Erythroblast (primary cell): ENCODE data around the gene PSMD12.

Experiments
- GATA1 ChIP-seq: IDR thresholded peaks from 2 replicates; pipeline ENCODE4 v1.6.1; 2011; ENCODE audit warnings: low read depth, mild to moderate bottlenecking, control low read depth, low read length, moderate library complexity
- POLR2A ChIP-seq: IDR thresholded peaks from 2 replicates; pipeline ENCODE4 v1.6.1; 2011; ENCODE audit warnings: mild to moderate bottlenecking, low read length

DNA sequence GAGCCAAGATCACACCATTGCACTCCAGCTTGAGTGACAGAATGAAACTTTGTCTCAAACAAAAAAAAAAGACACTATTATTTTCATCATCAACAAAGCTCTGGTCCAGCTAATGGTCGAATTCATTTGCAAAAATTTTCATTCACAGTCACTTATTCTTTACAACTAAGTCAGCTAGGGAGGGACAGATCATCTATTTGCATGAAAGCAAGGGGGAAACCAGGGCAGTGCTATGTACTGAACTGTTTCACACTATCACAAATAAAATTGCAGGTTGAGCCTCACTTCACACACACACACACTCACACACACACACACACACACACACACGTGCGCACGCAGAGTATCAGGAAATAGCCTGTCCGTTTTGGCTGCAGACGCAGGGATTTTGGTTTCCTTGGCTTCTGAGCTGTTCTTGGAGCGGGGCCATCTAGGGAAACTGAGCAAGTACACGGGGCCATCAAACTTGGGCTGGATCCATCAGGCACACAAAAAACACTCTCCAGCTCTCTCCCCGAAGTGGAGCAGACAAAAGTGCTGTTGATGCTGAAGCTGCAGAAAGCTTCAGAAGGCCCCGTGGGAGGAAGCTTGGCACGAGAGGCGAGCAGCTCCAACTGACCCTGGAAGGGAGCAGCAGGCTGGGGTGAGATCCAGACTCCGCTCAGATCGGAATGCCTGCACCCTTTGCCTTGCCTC, 77.0 kb downstream of the PSMD12 start:
- TF ChIP-seq POLR2A = no peak
- no peak for TF ChIP-seq GATA1
